ENCODE data around the gene GLP2R.
"Not testable (repeated sequence)": the region's sequence is repeated elsewhere in the genome, so short reads cannot be mapped to it uniquely, and the experiment has no call there.

The GLP2R gene

DNA sequence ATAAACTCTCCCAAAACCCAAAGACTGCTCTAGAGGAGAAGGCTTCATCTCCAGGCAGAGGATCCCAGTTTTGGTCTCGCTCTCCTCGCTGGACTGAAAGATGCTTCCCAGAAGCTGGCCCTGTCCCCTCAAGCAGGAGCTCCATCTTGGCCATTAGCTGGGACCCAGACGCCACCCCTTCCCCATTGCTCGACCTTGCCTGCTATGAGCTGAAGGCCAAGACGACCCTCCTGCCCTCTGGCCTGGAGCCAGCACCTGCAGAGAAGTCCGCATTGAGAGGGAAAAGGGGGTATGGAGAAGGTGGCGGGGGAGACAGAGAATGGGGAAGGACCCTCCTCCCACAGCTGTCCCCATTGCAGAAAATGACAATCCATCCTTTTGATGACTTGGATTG lies 82.9 kb downstream of the GLP2R start:
- ATAC-seq (replicated peaks; ENCODE audit: extremely low read depth, poor library complexity, severe bottlenecking) (no peak), DNase-seq (ENCODE audit: low spot score in 2 of 2) (no peak)
- Mint-ChIP-seq H3K36me3 (ENCODE audit: insufficient read depth) (peaks cover 4% of the 10 kb centered on the region), H3K9me3 (no peaks in the 10 kb centered on the region), H3K27ac (ENCODE audit: low read depth) (no peak overlapping the region), H3K27me3 (peaks cover 19% of the 10 kb centered on the region), H3K4me1 (peaks cover 6% of the 10 kb centered on the region), H3K4me3 (no peak overlapping the region)

DNA sequence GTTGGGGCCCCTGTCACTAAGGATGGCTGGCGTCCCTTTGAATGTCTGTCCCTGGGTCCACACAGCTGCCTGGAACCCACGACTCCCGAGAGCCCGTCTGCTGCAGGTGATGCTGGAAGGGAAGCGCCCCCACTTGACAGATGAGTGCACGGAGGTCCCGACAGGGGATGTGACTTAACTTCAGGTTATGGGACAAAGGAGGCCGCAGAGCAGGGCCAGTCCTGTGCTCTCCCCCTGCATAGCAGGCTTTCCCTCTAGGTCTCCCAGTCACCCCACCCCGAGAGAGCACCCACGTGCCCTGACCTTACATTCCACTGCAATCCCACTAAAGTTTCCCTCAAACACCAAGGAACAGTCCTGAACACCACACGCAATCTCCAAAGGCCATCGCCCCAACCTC lies 85.4 kb downstream of the GLP2R start:
- peaks cover 12% of the 10 kb centered on the region for H3K36me3 Mint-ChIP-seq (ENCODE audit: insufficient read depth)
- ATAC-seq (replicated peaks; ENCODE audit: extremely low read depth, poor library complexity, severe bottlenecking), result no peak
- peaks cover 6% of the 10 kb centered on the region for H3K4me1 Mint-ChIP-seq
- DNase-seq (ENCODE audit: low spot score in 2 of 2), result no peak
- H3K27ac Mint-ChIP-seq (ENCODE audit: low read depth), result peak overlapping the region; percentile 30
- H3K27me3 Mint-ChIP-seq, result peaks cover 10% of the 10 kb centered on the region
- H3K9me3 Mint-ChIP-seq, result no peaks in the 10 kb centered on the region
- H3K4me3 Mint-ChIP-seq, result no peak overlapping the region

DNA sequence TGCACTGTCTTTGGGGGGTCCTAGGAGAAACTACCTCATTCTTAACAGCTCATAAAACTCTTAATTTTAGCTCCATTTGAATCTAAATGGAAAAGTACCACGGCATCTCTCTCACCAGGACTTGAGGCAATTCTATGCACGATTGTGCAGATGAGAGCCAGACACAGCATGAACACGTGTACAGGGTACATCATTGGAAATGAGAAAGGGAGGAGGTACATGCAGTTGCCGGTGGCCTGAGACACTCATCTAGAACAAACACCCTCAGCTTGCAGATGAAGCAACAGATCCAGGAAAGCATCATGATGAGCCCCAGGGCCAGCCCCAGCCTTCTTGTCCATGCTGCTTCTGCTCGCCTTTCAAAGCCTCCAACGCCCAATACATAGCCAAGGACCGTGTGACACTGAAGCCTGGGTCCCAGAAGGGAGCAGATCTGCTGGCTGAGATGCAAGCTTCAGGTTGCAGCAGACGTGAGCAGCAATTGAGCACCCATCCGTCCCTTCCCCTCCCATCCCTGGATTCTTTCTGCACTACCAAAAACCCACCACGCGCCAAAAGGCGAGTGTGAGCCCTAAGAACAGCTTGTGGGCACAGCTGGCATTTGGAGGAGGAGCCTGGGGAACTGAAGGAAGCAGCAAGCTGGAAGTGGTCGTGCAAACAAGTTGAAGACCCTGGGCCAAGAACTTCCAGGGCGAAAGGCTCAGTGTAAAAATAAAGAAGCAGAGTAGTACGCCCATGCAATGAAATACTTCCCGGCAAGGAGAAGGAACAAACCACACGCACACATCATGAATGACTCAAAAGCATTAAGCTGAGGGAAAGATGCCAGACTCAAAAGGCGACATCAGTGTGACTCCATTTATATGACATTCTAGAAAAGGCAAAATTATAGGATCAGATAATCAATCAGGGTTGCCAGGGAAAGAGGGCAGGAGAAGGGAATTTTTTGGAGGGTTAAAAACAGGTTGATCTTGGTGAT lies 86.7 kb downstream of the GLP2R start:
- Mint-ChIP-seq H3K9me3 (no peaks in the 10 kb centered on the region), H3K36me3 (ENCODE audit: insufficient read depth) (peaks cover 15% of the 10 kb centered on the region), H3K4me1 (peaks cover 6% of the 10 kb centered on the region), H3K4me3 (no peak overlapping the region), H3K27ac (ENCODE audit: low read depth) (no peak overlapping the region), H3K27me3 (peaks cover 10% of the 10 kb centered on the region)
- ATAC-seq (replicated peaks; ENCODE audit: extremely low read depth, poor library complexity, severe bottlenecking), result no peak
- no peak for DNase-seq (ENCODE audit: low spot score in 2 of 2)

DNA sequence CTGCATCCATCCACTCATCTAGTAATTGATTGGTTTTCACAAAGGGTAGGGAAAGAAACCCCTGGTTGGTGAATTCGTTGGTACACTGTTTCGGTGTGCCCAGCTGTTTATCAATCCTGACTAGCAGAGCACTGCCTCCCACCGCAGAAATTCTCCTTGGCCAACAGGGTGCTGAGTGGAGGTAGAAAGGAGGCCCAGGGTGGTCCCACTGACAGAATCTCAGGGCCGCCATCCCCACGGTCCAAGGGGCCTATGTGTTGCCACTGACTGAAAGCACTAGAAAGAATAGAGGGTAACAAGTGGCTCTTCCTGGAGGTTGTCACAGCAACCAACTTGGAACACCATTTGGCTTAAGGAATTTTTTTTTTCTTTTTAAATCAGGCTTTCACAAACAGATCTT lies 87.8 kb downstream of the GLP2R start:
- H3K9me3 Mint-ChIP-seq, result no peaks in the 10 kb centered on the region
- H3K27ac Mint-ChIP-seq (ENCODE audit: low read depth), result no peak overlapping the region
- no peak for ATAC-seq (replicated peaks; ENCODE audit: extremely low read depth, poor library complexity, severe bottlenecking)
- H3K4me3 Mint-ChIP-seq, result no peak overlapping the region
- no peak for DNase-seq (ENCODE audit: low spot score in 2 of 2)
- H3K4me1 Mint-ChIP-seq, result peaks cover 6% of the 10 kb centered on the region
- H3K27me3 Mint-ChIP-seq, result peaks cover 10% of the 10 kb centered on the region
- H3K36me3 Mint-ChIP-seq (ENCODE audit: insufficient read depth), result peaks cover 15% of the 10 kb centered on the region

- Mint-ChIP-seq H3K27me3 (no peaks in the 10 kb centered on the region), H3K4me3 (no peak overlapping the region), H3K9me3 (no peaks in the 10 kb centered on the region), H3K36me3 (ENCODE audit: insufficient read depth) (peaks cover 23% of the 10 kb centered on the region), H3K27ac (ENCODE audit: low read depth) (no peak overlapping the region), H3K4me1 (no peaks in the 10 kb centered on the region)
- ATAC-seq (replicated peaks; ENCODE audit: extremely low read depth, poor library complexity, severe bottlenecking) (no peak), DNase-seq (ENCODE audit: low spot score in 2 of 2) (no peak)
Measured at GRCh38 chr17:9916108-9916507, 90.4 kb downstream of the GLP2R start.

DNA sequence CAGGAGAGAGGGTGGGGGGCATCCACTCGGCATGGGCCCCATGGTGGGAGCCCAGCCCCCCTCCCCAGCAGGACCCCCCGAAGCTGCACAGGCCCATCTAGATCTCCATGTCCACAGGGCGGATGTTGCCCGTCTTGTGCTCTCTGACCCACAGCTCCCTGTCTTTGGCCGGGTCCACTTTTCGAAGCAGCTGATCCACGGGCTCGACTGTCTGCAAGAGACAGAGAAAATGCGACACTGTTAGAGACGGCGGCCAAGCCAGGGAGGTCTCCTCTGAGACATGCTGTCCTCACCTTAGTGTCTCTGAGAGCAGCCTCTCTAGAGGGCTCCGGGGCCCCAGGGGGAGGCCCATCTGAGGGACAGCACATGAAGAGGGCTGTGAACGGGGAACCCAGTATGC lies 91.4 kb downstream of the GLP2R start:
- Mint-ChIP-seq H3K36me3 (ENCODE audit: insufficient read depth) (peaks cover 22% of the 10 kb centered on the region), H3K9me3 (no peaks in the 10 kb centered on the region), H3K4me3 (no peak overlapping the region), H3K4me1 (no peaks in the 10 kb centered on the region), H3K27me3 (no peaks in the 10 kb centered on the region), H3K27ac (ENCODE audit: low read depth) (no peak overlapping the region)
- DNase-seq (ENCODE audit: low spot score in 2 of 2) (no peak), ATAC-seq (replicated peaks; ENCODE audit: extremely low read depth, poor library complexity, severe bottlenecking) (no peak)

DNA sequence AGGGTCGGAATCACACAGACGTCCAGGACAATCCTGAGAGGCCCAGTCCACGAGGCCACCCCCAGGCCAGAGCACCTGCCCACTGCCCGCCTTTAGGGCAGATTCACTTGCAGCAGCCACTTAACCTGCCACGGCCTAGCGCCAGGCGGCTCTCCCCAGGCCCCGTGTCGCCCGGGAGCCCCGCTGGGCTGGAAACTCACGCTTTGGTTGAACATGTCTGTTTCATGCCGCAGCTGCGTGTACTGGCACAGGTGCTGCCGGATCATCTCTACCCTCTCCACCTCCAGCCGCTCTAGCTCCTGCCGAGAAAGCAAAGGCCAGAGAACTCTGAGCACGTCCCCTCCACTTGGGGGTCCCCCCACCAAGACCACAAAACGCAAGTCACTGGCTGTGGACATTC lies 92.1 kb downstream of the GLP2R start:
- DNase-seq (ENCODE audit: low spot score in 2 of 2) (no peak), ATAC-seq (replicated peaks; ENCODE audit: extremely low read depth, poor library complexity, severe bottlenecking) (no peak)
- H3K4me1 Mint-ChIP-seq, result no peaks in the 10 kb centered on the region
- no peak overlapping the region for H3K27ac Mint-ChIP-seq (ENCODE audit: low read depth)
- H3K36me3 Mint-ChIP-seq (ENCODE audit: insufficient read depth), result peaks cover 25% of the 10 kb centered on the region
- no peaks in the 10 kb centered on the region for H3K27me3 Mint-ChIP-seq
- no peaks in the 10 kb centered on the region for H3K9me3 Mint-ChIP-seq
- H3K4me3 Mint-ChIP-seq, result no peak overlapping the region

GRCh38 chr17:9918352-9918751 lies 92.6 kb downstream of the GLP2R start:
- H3K36me3 Mint-ChIP-seq (ENCODE audit: insufficient read depth), result peaks cover 25% of the 10 kb centered on the region
- no peaks in the 10 kb centered on the region for H3K27me3 Mint-ChIP-seq
- H3K9me3 Mint-ChIP-seq, result no peaks in the 10 kb centered on the region
- ATAC-seq (replicated peaks; ENCODE audit: extremely low read depth, poor library complexity, severe bottlenecking) (no peak), DNase-seq (ENCODE audit: low spot score in 2 of 2) (no peak)
- H3K4me3 Mint-ChIP-seq, result no peak overlapping the region
- H3K4me1 Mint-ChIP-seq, result no peaks in the 10 kb centered on the region
- H3K27ac Mint-ChIP-seq (ENCODE audit: low read depth), result no peak overlapping the region

DNA sequence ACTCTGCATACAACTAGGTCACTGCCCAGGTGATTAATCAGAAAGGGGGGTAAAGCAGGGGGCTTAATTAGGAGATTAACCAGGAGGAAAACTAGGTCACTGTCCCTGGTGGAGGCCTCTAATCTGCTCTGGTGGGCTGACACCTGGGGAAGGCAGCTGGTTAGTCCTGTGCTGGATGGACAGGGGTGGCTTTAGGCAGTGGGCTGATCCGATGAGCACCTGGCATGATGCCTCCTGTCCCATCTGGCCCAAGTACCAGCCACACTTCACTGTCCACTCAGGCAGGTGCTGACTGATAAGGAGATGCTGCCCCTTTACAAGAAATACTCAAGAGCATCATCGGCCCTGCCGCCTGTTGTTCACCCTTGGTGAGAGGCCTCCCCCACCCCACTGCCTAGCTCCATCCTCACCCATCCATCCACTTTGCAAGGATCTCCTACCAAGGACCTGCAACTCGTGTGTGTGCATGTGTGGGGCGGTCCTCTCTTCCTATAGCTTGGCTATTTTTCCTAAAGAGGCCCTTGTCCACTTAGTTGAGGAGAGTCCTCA lies 93.2 kb downstream of the GLP2R start:
- Mint-ChIP-seq H3K27ac (ENCODE audit: low read depth) (no peak overlapping the region), H3K27me3 (no peaks in the 10 kb centered on the region), H3K4me3 (no peak overlapping the region), H3K9me3 (no peaks in the 10 kb centered on the region), H3K36me3 (ENCODE audit: insufficient read depth) (peaks cover 24% of the 10 kb centered on the region), H3K4me1 (no peaks in the 10 kb centered on the region)
- DNase-seq (ENCODE audit: low spot score in 2 of 2) (no peak), ATAC-seq (replicated peaks; ENCODE audit: extremely low read depth, poor library complexity, severe bottlenecking) (no peak)

- H3K9me3 Mint-ChIP-seq; H3K4me1 Mint-ChIP-seq; H3K4me3 Mint-ChIP-seq; H3K27me3 Mint-ChIP-seq; ATAC-seq (replicated peaks; ENCODE audit: extremely low read depth, poor library complexity, severe bottlenecking); DNase-seq (ENCODE audit: low spot score in 2 of 2); H3K27ac Mint-ChIP-seq (ENCODE audit: low read depth): not testable (repeated sequence)
- peaks cover 16% of the 10 kb centered on the region for H3K36me3 Mint-ChIP-seq (ENCODE audit: insufficient read depth)
Measured at GRCh38 chr17:9921216-9921615, 95.5 kb downstream of the GLP2R start.

GRCh38 chr17:9922012-9922848 lies 96.5 kb downstream of the GLP2R start:
- Mint-ChIP-seq H3K9me3 (no peaks in the 10 kb centered on the region), H3K27ac (ENCODE audit: low read depth) (no peak overlapping the region), H3K4me1 (peaks cover 4% of the 10 kb centered on the region), H3K36me3 (ENCODE audit: insufficient read depth) (peaks cover 13% of the 10 kb centered on the region), H3K4me3 (no peak overlapping the region), H3K27me3 (no peaks in the 10 kb centered on the region)
- DNase-seq (ENCODE audit: low spot score in 2 of 2), result no peak
- ATAC-seq (replicated peaks; ENCODE audit: extremely low read depth, poor library complexity, severe bottlenecking), result no peak

DNA sequence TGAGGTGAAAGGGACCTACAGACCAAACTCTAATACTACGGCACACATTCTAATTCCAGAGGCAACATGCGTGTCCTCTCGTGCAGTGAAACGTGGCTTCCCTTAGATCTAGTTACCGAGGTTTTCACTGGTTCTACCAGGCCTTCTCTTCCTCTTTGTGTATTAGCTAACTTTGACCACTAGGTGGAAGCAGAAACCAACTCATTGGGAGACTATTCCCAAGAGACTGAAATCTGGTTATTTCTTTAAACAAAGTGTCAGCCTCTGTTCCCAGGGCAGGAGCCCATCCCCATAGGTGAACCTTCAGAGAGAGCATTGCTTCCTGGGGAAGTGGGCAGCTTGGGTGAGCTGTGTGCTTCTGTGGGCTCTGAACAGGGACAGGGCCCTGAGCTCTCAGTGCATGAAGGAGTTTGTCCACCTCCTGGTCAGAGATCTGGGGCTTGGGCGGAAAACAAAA lies 99.0 kb downstream of the GLP2R start:
- ATAC-seq (replicated peaks; ENCODE audit: extremely low read depth, poor library complexity, severe bottlenecking) (no peak), DNase-seq (ENCODE audit: low spot score in 2 of 2) (peak in 1 of 2 donors; percentile 13)
- Mint-ChIP-seq H3K9me3 (no peaks in the 10 kb centered on the region), H3K4me1 (peaks cover 4% of the 10 kb centered on the region), H3K27ac (ENCODE audit: low read depth) (peak overlapping the region; percentile 73), H3K36me3 (ENCODE audit: insufficient read depth) (peaks cover 10% of the 10 kb centered on the region), H3K27me3 (no peaks in the 10 kb centered on the region), H3K4me3 (no peak overlapping the region)
